Fibroblast of lung (primary cell): ENCODE measurements around the gene KRTAP19-6.

ENCODE experiments used
- EZH2 ChIP-seq: IDR thresholded peaks from 2 replicates; pipeline ENCODE4 v1.5.1; 2012; ENCODE audit warnings: low read length, control low read depth, mild to moderate bottlenecking; ENCODE audit errors: missing control alignments
- TF ChIP-seq, protein P1 (sequence below), 2 donors: IDR thresholded peaks in 1 of 2; conservative IDR thresholded peaks in 1 of 2; 1 replicate in 1 of 2; 2 replicates in 1 of 2; pipeline ENCODE4 v1.5.1; 2011 to 2012; ENCODE audit warnings: low read length in 2 of 2, control low read depth in 1 of 2, inconsistent platforms in 1 of 2, low read depth in 1 of 2, mild to moderate bottlenecking in 1 of 2

DNA sequence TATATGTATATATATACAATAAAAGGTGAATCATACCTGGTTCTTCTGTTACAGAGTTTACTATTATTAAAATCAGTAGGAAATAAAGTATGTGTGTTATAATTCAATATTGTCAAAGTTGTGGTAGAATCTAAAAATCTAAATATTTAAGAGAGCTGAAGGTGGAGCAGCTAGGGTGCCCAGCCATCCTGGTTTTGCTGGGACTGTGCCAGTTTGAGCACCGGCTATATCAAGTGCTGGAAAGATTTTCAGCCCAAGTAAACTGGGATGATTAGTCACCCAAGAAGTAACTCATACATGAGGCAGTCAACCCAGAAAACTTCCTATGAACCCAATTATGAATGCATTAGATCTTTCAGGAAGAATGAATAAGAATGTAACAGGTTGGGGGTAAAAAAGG is 22.8 kb downstream of the KRTAP19-6 start:
- TF ChIP-seq, protein P1, sequence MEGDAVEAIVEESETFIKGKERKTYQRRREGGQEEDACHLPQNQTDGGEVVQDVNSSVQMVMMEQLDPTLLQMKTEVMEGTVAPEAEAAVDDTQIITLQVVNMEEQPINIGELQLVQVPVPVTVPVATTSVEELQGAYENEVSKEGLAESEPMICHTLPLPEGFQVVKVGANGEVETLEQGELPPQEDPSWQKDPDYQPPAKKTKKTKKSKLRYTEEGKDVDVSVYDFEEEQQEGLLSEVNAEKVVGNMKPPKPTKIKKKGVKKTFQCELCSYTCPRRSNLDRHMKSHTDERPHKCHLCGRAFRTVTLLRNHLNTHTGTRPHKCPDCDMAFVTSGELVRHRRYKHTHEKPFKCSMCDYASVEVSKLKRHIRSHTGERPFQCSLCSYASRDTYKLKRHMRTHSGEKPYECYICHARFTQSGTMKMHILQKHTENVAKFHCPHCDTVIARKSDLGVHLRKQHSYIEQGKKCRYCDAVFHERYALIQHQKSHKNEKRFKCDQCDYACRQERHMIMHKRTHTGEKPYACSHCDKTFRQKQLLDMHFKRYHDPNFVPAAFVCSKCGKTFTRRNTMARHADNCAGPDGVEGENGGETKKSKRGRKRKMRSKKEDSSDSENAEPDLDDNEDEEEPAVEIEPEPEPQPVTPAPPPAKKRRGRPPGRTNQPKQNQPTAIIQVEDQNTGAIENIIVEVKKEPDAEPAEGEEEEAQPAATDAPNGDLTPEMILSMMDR (conservative IDR thresholded peaks at IDR 0.05 in 1 of 2, IDR thresholded peaks at IDR 0.05 in 1 of 2; ENCODE audit: low read depth in 1 of 2, low read length in 2 of 2), result no peak
- TF ChIP-seq EZH2, result no peak
